Hepatocyte (in vitro differentiated cells): ENCODE measurements around the gene KCNJ15.

Experiments used
- EZH2 ChIP-seq: fragments of 200-600 bp; sonication (generic); IDR thresholded peaks from 2 replicates; pipeline ENCODE4 v1.6.1; 2016; ENCODE audit warnings: antibody characterized with exemption, mild to moderate bottlenecking, borderline replicate concordance
- EZH2phosphoT487 ChIP-seq: fragments of 200-600 bp; sonication (generic); IDR thresholded peaks from one replicate; pipeline ENCODE4 v1.6.1; 2018; ENCODE audit warnings: antibody characterized with exemption, mild to moderate bottlenecking, low read depth, moderate library complexity; ENCODE audit not compliant: unreplicated experiment, severe bottlenecking
- TF ChIP-seq, protein P1 (sequence below): fragments of 200-600 bp; sonication (generic); IDR thresholded peaks from 2 replicates; pipeline ENCODE4 v1.5.1; 2016; ENCODE audit warnings: antibody characterized with exemption, mild to moderate bottlenecking; ENCODE audit not compliant: poor library complexity

DNA sequence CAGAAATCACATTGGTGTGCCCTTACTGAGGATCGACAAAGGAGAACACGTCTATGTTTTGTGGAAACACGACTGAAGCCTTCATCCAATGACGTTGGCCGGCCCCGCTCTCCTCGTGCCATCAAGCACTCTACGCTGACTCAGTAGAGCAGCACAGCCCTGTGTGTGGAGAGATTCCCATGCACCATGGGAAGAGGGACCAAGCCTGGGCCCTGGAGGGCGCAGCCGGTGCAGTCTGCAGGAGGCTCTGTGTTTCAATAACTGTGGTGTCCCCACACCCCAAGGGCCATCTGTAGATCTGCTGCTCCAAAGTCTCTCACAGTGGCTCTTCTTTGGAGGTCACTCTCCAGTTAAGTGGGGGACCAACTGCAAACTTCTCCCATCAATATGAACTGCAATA is 97.4 kb downstream of the KCNJ15 start:
- TF ChIP-seq, protein P1, sequence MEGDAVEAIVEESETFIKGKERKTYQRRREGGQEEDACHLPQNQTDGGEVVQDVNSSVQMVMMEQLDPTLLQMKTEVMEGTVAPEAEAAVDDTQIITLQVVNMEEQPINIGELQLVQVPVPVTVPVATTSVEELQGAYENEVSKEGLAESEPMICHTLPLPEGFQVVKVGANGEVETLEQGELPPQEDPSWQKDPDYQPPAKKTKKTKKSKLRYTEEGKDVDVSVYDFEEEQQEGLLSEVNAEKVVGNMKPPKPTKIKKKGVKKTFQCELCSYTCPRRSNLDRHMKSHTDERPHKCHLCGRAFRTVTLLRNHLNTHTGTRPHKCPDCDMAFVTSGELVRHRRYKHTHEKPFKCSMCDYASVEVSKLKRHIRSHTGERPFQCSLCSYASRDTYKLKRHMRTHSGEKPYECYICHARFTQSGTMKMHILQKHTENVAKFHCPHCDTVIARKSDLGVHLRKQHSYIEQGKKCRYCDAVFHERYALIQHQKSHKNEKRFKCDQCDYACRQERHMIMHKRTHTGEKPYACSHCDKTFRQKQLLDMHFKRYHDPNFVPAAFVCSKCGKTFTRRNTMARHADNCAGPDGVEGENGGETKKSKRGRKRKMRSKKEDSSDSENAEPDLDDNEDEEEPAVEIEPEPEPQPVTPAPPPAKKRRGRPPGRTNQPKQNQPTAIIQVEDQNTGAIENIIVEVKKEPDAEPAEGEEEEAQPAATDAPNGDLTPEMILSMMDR, result no peak
- TF ChIP-seq EZH2, result no peak
- TF ChIP-seq EZH2phosphoT487, result no peak
